GM19193 (cell line): Measurements from ENCODE around the gene MPPED2.

Source experiments
- POLR2A ChIP-seq: IDR thresholded peaks from 4 replicates; pipeline ENCODE4 v1.6.1; 2011; ENCODE audit not compliant: insufficient read depth, insufficient read length; ENCODE audit errors: extremely low read depth

MPPED2 gene

DNA sequence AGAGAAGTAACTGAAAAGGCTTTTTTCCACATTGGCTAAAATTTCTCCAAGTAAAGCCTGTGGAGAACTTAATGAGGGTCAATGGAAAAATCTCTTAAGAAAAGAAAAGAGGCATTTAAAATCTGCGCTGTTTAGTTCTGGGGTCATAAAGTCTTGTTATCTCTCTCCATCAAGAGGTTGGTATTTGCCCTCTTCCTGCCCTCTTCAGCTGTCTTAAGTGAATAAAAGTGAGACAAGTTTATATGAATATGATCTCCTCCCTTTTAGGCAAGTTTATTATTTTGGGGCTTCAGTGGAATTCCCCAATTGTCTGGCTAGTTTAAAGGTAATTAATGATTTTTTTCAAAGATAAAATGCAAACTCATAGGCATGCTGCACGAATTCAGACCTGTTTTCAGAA is 173.6 kb downstream of the MPPED2 start:
- TF ChIP-seq POLR2A: no peak

DNA sequence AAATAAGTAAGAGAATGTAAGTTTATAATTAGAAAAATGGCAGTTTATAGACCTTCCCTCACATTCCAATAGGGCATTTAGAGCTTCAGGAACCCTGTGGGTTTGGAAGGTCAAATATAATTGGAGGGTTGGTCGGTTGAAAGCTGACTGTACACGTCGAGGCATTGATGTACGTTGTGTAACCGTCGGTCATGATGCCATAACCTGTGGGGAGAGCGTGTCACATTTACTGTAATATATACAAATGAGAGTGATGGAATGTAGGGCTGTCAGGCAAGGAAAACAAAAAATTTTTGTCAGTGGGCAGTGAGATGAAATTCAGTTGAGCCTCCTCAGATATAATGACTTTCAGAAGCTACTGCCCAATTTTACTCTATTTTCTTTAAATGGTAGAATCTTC is 174.8 kb downstream of the MPPED2 start:
- TF ChIP-seq POLR2A: no peak

DNA sequence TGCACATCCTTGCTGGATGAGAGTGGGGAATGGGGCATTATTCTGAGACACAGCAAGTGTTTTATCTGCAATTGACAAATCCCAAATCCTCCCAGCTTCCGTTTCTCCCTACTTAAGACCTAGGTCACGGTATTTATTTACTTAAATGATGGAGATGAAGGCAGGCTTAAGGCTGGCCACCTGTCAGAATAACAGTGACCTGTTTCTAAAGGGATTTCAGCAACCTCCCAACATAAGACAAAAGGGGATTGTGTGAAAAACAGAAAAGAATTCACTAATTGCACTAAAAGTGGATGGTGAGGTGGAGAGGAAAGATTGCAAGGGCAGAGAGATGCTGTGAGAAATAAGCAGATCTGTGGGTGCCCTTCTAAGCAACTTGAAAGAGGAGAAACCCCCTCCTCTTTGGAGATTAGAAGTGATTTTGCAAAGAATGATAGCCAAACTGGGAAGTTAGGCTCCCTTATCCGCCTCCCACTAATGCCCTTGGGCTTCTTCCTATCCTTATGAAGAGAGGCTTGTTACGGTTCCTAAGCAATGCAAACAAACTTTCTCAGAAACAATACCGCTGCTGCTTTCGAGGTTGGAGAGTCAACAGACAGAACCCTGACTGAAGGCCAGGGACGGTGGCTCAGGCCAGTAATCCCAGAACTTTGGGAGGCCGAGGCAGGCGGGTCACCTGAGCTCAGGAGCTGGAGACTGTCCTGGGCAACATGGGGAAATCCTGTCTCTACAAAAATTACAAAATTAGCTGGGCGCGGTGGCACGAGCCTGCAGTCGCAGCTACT is 179.0 kb downstream of the MPPED2 start:
- no peak for TF ChIP-seq POLR2A

DNA sequence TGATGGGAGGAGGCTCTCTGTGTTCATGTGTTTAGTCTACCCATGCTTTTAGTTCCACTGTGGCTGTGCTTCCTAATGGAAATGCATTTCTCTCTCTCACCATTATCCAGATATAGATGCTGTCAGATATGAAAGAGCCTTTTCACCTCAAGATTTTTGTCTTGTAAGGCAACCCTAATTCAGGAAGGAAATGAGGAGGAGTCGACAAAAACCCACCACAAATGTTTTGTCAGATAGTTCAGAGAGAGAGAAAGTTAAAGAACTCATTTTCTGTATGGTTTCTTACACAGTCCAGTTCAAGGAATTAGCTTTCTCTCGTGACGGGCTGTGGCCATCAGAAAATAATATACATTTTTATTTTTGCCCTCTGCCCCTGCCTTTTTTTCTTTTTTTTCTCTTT is 180.8 kb downstream of the MPPED2 start:
- no peak for TF ChIP-seq POLR2A

DNA sequence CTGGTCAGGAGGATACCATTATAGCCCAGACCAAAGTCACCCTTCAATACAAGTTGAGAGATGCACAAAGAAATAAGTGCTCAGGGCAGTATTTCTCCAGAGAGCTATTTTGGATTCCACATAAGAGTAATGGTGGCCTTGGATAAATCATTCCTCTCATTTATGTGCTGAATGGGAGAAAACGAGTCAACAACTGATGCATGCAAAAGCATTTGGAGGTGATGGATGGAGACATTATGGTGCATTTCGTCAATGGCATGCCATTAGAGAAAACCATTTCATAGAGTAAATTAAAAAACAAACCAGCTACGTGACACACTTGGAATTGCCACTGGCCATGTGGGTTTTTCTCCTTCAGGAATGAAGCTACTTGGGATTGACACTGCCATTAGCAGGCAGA is 182.0 kb downstream of the MPPED2 start:
- TF ChIP-seq POLR2A: no peak

DNA sequence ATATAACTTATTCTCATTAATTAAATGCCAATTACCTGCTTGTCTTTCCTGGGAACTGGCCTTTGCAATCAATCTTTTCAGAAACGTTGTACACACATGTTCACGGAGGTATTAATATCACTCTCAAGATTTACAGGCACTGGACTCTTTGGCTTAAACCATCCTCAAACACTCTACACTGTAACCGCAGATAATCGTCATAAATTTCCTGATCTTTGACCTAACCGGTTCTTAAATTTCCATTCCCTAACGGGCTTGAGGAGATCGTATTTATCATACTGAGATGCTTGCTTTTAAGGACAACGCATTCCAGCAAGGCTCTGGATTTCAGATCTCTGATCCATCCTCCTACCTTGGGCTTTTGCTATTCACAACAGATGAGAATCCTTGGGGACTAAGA is 190.4 kb downstream of the MPPED2 start:
- TF ChIP-seq POLR2A: no peak

DNA sequence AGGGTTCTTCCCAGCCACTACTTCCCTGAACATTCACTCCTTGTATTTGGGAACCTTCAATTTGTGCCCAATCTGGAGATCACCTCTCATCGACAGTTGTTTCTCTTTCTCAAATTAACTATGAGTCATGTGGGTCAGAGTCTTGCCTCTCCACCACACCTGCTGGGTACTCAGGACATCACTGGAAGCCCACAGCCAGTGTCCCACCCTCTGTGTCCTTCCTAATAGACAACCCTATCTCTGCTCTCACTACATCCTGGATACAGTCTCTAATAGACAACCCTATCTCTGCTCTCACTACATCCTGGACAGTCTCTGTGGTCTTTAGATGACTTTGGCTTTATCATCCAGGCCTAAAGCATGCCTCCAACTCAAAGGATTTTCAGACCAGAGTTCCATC is 193.1 kb downstream of the MPPED2 start:
- no peak for TF ChIP-seq POLR2A

DNA sequence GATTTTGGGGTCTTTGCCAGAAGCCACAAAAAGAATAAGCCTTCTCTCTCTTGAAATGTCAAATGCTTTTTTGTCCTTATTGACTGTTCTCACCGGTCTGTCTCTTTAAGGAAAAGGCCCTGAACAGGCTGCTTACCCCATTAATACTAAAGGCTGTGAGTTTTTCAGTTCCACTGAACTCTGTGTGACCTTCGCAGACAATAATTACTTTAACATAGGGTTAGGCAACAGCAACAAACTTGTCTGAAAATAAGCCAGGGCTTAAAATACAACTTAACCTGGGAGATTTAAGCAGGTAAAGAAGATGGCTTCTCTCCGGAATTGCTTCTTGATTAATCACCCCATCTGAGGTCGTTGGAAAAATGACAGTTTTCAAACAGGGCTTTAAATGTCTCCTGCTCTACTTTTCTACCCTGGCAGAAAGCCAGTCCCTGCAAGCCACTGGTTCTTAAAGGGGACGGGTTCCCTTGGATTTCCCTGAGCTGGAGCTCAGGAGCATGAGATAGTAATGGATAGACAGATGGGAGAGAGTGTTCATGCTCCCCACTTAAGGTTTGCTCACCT is 193.8 kb downstream of the MPPED2 start:
- TF ChIP-seq POLR2A: no peak

DNA sequence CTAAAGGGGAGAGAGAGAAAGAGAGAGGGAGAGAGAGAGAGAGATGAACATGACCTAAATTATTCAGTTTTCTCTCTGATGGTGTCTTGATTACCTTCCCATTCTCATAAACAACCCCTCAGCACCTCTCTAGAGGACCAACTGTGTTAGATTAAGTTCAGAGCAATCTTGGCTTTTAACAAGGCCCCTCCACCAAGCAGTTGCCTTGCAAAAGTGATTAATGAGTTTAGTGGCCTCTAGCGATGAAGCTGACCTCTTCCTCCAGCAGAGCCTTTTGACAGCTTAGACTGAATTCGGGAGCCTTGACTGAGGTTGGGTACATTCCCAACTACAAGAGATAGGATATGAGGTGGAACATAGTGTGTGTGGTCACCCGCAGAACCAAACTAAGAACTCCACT is 197.2 kb downstream of the MPPED2 start:
- TF ChIP-seq POLR2A: no peak

DNA sequence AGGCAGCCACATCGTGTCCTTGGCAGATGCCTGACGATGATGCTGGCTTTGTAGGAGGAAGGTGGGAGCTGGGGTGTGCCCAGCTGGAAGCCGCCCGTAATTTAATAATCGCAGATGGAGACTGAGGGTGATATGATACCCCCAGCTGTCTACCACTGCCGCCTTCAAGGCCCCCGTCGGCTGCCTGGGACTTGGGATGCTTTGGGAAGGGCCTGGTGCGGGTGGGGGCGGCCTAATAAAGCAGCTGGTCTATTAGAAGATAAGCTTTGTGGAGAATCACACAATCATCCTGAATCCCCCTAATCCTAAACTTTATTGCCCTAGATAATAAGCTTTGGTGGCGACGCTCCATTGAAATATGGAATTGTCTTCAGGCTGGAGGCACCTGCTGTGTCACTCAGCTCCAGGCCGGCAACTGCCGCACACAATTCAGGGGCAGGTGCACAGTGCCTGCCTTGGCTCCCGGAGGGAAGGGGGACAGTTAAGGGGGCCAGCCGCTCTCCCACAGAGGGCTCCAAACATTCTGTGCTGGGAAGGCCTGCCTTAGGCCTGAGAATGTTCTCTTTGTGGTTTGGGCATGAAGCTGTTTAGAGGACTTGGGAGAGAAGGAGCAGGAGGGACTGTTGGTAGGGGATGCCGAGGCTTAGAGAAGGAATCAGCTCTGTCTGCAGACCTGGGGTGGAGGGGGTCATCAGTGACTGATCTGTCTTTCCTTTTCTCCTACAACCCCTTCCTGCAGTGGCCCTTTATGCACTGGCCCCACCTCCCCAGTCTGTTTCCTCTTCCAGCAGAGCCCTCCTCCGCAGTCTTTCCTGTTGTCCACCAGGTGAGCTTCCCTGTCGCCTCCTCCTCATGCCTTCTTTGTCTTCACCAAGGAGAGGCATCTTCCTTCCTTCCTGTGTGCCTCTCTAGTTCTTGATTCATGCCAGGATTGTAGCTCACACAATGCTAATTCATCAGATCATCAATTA is 198.0 kb downstream of the MPPED2 start:
- no peak for TF ChIP-seq POLR2A

DNA sequence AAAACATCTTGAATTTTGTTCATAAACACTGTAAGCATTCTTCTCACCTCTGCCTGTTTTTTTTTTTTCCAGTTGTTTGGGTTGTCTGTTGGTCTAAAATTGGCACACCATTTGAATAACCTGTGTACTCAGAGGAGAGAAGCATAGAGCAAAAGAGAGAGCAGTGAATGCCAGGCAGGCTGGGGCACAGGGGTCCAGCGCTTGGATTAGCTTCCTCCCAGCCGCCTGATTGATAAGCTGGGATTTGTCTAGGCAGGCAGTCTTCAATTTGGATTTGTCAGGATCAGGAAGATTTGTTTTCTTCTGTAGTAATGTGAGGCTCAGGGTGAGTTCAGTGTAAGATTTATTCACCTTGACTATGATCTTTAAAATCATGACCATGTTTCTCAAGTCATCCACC is 204.3 kb downstream of the MPPED2 start:
- no peak for TF ChIP-seq POLR2A

DNA sequence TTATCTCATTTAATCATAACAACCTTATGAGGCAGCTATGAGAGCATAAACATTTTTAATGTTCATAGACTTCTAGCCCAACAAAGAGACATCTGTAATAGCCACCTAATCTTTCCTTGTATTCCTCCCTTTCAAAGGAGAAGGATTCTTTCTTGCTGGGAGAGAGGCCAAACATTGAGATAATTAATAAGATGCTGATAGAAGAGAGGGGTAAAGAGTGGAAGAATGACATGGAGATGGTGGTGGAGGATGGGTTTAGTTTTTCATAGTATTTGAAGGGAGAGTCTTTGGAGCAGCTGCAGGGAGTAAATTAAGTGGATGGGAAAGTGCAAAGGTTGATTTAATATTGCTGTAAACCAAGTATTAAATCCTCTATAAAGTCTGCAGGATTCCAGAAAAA is 205.3 kb downstream of the MPPED2 start:
- TF ChIP-seq POLR2A: no peak

DNA sequence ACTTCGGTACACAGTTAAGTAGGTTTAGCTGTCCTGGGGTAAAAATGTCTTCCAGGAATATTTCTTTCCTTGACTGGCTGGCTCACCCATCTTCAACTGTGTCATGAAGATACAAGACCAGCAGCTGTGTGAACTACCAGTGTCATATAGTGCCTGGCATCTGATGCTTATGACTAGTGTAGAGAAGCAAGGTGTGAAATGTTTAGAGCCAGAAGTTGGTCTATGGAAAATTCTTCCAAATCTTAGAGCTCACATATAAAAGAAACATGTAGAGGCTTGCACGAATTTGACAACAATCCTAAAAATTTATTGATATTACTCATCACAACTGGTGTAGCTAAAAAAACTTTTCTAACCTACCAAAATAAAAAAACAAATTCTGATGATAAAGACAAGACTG is 208.8 kb downstream of the MPPED2 start:
- no peak for TF ChIP-seq POLR2A

DNA sequence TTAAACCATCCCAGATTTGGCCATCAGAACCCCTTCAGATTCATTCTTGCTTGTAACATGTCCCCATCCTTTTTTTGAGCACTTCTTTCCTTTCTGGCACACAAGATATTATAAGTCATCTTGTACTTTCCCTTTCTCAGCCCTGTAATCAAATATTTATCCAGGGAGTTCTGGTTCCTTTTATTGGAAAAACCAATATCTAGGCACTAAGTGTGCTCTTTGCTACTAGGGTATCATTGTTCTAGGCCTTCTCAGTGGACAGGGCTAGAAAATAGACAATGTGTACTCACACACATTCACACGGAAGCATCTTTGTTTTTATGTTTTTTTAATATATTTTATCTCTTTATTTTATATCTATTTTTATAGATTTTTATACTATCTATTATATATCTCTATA is 216.0 kb downstream of the MPPED2 start:
- no peak for TF ChIP-seq POLR2A

DNA sequence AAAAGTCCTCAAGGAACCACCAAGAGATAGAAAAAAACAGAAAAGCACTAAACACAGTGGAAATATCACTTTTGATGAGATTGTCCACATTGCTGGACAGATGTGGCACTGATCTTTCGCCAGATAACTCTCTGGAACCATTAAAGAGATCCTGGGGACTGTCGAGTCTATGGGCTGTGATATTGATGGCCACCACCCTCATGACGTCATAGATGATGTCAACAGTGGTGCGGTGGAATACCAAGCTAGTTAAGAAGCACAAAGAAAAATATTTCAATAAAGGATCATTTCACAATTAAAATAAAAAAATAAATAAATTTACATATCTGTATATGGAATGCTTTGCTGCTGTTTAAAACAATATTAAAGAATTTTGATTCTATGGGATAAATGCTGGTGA is 217.8 kb downstream of the MPPED2 start:
- TF ChIP-seq POLR2A: no peak
